Measurements from ENCODE around the gene EPB41L3.
"Not testable (repeated sequence)": the region's sequence is repeated elsewhere in the genome, so short reads cannot be mapped to it uniquely, and the experiment has no call there.

Gene EPB41L3

DNA sequence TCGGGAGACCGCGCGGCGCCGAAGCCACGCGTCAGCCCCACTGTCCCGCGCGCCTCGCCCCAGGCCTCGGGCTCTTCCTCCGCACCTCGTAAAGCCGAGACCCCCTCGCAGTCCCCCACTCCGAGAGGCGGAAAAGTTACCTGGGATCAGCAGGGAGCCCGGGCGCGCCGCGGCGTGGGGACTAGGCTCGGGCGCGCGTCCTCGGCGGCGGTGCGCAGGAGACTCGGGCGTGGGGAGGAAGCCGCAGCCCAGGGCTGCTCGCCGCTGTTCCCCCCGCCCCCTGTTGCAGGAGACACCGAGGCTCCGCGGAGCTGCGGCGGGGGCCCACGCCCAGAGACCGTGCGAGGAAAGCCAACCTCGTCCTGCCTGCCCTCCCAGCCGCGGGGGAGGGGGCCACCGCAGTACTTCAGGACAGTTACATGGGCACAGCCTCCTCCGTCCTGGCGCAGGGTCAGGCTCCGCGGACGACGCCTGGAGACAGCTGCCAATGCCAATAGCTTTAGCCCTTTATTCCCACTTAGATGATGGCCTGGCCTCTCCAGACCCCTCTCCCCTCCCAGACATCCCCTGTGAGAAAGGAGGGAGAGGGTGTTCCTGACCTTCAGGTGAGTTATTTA lies at the start of gene EPB41L3:
EPB41L3 (minus strand) TSS at position 225 of the 617 bp plus-strand sequence. CDS start 54,814 bp downstream, outside the sequence.
- no peak for DNase-seq

DNA sequence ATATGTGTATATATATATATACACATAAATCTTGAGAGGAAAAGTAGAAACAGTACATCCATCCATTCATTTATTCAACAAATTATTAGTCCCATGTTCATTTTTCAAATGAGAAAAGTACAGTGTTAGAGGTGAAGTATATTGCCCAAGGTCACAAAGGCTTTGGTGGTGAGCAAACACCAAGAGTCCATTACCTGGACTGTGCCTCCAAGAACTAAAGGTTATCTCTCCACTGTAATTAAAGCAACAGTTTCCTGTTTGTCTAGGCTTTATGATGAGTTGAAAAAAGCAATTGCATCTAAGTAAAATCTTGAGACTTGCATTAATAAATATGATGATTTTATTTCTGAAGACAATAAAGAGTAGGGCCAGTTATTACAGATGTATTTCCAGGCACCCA lies 44.7 kb upstream of the EPB41L3 start:
- no peak for DNase-seq

DNA sequence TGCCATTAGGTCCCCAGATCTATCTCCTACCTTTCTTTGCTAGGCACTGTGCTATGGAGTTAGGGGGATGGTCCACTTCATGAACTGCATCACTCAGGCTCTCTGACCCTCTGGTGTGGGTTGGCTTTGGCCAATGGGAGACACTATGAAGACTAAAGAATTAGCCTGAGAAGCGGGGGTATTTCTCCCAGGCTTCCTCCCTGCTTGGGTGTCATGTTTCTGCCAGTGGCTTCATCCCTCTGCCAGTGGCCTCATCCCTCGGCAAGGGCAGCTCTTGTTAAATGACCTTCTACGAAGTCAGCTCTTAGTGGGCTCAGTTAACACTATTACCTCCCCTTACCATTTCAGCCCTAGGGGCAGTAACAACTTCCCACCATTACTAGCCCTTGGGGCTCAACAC lies 41.9 kb upstream of the EPB41L3 start:
- DNase-seq, result no peak

DNA sequence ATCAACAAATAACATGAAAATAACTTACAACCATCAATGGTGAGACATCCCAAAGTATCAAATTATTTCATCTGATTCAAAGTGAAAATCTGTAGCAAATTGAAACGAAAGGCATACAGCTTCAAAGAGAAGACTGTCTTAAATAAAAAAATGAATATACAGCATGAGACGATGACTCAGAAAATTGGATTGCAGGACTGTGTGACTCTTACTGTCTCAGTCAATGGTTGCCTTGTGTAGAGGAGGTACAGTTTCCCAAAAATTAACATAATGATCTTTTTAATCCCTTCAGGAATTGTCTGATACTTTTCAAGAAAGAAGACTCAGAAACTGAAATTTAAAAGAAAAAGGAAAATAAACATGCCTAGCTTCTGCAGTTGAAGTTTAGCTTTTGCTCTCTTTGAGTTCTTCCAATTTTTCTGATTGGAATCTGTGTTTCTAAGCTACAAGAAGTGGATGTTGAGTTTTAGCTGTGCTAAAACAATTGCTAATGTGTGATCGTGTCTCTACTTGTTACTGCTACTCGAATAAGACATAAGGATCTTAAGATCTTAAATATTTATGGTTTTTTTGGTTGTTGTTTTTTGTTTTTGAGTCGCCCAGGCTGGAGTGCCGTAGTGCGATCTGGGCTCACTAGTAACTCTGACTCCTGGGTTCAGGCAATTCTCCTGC lies 41.1 kb upstream of the EPB41L3 start:
- no peak for DNase-seq

DNA sequence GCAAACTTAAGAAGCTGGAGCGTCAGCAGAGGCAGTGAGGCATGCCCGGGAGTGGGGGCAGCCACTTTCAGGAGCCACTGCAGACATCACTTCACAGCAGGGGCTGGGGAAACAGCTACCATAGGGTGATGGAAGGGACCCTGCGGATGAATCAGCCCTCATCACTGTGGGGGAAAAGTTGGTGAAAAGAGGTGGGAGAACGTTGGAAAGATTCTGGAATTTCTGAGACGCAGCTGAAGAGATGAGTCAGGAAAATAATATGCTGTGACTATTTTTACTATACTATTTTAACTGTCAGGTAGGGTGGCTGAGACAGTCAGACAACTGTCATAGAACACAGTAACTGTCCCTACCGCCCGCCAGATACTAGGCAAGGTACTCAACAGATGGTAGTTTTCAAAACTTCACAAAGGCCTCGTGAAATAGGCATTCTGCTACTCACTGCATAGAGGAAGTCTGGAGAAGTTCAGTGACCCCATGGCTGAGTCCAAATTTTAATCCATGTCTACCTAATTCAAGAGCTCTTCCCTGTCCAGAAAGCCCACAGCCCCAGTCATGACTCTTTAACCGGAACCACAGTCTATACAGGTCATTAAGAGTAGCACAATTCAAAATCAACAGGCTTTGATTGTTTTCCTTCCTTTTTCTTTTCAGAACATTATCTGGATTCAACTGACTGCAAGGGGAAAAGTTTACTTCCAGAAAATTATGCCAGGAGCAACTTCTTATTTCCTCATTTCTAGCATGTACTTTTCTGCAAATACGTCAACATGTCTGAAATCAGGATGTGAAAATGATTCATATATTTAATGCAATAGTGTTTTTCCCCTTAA lies 39.3 kb upstream of the EPB41L3 start:
- DNase-seq, result peak; percentile 15

DNA sequence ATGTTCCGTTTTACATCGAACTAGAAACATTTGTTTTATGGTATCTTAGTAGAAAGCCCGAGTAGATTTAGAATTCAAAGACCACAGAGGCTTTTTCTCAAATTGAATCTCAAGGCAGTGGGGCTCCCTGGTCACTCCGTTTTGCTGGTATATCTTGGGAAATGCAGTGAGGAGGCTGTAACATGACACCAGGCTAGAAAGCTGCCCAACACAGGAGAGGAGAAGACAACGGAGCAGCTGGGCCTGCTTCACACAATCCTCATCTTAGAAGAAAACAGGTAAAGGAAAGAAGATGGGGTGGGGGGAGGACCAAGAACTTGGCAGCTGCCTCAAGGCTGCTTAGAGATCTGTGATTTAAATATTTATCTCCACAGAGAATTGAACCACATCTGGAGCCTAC lies 38.3 kb upstream of the EPB41L3 start:
- DNase-seq, result peak; percentile 8

DNA sequence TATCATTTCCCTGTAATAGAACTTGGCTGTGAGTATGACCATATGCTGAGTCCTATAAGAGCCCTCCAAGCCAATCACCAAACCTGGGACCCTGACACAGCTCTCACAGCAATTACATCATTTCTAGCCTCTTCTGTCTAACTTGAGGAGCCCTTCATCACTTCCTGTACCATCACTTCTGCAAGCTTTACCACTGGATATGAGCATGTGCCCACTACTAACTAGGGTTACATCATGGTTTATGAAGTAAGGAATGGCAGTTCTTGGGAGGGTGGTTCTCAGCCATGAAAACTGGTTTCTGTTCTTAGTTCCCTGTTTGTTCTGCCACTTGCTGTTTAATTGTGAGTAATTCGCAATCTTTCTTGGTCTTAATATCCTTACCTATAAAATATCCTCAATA lies 31.0 kb upstream of the EPB41L3 start:
- DNase-seq, result no peak

DNA sequence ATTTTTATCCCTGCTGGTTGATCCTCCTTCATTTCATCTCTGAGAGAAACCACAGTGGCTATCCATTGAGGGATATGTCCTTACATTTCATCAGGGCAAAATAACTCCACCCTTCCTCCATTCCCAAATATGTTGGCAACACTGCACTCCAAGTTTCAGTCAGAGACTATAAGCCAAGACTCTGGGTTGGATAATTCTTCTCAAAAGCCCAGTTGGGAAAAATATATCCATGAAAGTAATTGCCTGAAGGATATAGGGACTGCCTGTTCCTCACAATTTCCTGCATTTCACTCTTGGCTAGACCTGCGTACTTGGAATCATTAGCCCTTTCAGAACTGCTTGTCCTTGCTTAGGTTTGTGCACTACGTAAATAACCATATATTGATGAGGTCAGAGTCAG lies 27.9 kb upstream of the EPB41L3 start:
- no peak for DNase-seq

DNA sequence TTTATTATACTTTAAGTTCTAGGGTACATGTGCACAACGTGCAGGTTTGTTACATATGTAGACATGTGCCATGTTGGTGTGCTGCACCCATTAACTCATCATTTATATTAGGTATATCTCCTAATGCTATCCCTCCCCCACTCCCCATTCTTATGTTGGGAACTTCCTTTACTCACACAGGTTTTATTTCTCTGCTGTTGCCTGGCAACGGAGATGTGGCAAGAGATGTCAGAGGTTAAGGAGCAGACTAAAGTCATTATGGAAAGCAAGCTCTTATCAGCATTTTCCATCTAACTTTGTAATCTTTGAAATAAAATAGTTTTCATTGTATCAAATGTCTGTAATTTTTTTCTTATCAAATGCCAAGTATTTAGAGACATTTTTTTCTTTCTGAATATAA lies 26.8 kb upstream of the EPB41L3 start:
- DNase-seq, result not testable (repeated sequence)

DNA sequence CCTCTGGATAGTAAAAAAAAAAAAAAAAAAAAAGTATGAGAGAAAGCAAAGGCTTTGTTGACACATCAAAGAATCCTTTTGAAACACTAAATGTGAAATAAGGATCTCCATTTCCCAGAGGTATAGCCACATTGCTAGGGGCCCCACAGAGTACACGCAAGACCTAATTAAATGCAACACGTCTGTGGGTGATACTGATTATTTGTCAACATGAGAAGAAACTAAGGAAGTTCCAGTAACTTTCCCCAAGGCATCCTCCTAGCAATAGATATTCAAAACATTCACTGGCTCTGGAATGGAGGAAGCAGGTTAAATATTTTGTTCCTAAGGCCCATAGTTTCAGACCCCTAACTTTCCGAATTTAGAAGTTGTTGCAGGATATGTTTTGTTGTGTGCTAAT lies 24.6 kb upstream of the EPB41L3 start:
- no peak for DNase-seq

DNA sequence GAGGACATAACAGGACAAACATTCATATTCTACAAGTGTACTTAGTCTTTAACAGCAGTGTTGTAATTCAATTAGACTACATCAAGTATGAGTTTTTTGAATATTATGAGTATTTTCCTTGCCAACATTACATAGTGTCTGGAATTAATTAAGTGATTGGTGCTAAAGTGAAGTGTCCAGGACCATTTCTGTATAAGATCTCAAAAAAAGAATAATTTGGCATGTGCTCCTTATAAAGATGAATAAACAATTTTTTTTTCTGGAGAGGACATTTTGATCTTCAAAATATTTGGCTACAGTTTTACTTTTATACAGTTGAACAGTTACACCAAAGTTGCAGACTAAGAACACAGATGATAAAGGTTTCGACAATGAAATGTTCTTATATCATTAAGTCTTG lies 15.1 kb upstream of the EPB41L3 start:
- no peak for DNase-seq

DNA sequence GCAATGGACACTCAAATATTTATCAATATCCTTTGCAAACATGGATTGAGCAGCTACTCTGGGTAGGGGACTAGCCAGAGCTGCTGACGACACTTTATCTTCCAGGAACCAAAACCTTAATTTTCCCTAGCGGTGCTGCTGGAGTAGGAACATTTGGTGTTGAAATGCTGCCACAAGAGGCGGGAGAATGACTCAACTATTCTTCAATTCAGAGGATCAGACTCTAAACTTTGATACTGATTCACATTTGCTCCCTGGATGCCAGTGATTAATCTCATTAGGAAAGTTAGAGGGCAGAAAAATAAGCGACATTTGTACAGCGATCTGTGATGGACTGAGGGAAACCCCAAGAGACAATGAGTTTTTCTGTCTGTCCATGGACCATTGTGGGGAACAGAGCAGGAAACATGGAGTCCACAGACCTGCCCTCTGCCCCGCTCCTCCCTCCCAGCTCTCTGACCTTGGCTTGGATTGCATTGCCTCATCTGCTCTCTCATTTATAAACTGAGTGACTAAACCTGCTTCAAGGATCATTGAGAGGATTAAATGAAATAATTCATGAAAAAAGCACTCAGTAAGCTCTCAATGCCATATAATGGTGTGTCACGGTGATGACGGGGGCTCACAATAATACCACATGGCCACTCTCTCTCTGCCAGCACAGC lies 12.6 kb upstream of the EPB41L3 start:
- DNase-seq, result no peak

DNA sequence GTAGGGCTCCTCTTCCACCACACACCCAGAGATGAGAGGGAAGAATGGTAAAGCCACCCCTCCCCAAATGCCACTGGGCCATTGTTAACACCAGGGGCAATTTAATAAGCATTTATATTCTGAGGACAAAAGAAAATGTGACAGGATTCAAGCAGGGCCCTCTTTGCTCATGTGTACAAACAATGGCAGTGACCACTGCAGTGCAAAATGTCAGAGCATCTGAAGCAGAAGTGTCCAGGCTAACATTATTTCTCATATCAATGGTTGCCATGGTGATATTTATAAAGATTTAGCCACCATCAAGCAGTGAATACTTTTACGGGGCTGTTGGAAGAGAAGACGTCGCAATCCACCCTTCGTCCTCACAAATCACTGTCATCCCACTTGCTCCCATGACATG lies 10.8 kb upstream of the EPB41L3 start:
- DNase-seq, result no peak

DNA sequence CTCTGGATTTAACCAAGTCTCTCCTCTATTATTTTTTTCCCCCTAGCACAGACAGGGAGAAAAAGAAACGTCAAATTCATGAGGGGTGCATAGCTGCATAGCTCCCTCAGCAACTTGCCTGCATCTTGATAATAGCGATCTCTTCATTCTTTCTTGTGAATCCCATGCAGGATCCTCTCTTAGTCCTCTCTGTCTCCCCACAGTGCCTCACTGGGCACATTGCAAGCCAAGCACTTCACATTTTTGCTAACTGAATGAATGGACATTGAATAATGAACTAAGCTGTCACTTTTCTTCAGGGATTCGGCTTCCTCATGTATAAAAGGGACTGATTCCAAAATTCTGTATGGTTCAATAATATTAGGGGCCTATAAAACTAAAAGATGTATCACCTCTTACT lies 2.9 kb upstream of the EPB41L3 start:
- DNase-seq, result no peak

DNA sequence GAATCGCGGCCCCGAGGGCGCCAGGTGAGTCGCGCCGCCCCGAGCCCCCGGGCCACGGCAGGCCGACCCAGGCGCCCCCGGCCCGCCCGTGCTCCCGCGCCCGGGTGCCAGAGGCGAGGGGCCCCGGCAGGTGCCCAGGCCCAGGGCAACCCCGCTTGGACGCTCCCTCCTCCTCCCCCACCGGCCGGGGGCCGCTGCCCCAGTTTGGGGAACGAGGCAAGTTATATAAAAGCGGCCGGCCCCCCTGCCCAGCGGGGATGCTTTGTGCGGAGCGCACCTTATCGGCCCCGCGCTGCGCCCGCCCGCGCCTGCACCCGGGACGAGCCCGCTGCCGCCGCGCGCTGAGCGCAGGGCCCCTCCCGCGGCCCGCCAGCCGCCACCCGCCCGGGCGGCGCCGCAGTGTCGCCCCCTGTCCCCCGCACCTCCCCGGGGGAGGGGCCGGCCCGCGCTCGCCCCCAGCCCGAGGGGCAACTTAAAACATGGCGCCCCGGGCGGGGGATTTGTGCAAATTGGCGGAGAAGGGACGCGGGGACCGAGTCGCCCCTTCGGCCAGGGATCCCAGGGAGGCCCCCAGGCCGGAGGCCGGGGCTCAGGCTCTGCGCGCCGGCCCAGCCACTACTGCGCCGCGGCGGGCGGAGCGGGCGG lies 639 bp downstream of the EPB41L3 start:
- DNase-seq, result no peak

DNA sequence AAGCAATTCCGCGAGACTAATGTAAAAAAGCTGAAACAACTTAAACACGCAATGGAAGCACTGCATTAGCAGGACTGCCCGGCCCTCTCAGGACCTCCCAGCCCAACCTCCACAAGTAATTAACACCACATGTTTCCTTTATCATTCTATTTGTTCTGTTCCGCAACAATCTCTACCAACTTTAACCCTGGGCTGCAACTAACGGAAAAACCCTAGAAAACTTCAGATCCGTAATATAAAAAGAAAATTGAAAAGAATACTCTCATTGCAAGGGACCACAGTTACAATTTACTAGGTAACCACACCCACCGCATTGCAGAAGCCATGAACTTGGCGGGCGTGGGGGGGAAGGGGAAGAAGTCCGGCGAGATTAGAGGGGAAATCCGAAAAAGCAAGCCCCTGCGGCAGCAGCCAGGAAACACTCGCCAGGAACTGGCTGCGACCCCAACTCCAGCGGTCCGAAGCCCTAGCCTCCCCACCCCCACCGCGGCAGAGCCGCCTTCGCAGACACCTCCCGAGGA lies 1.2 kb downstream of the EPB41L3 start:
- DNase-seq, result no peak

DNA sequence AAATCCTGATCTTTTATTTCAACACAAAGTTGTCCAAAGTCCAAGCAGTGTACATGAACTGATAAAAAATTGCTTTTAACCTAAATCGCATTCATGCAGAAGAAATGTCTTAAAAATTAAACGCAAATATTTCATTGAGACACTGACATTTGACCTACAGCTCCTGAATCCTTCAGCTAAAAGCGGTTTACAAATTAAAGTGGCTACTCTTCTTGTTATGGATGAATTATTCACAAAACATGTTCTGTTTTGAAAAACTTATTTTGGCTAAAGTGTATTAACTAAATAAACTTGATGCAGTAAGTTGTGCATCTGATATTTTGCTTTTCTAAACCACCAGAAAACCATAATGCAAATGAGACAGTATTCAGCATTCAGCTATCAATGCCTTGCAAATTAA lies 2.2 kb downstream of the EPB41L3 start:
- no peak for DNase-seq

DNA sequence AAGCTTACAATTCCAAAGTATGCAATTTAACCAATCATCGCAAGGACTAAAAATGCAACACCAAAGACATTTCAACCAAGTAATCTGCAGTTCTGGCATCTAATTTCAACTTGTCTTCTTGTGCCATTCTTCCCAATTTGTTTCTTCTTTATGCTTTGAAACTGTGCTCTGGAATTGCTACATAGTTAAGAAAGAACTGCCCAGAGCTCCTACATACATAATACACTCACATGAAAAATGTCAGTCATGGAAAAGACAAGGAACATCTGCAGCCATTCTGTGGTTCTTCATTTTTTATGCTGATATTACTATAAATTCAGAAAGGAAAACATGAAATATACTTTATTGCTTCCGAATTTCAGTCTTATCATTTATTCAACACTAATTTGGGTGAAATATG lies 4.4 kb downstream of the EPB41L3 start:
- no peak for DNase-seq

DNA sequence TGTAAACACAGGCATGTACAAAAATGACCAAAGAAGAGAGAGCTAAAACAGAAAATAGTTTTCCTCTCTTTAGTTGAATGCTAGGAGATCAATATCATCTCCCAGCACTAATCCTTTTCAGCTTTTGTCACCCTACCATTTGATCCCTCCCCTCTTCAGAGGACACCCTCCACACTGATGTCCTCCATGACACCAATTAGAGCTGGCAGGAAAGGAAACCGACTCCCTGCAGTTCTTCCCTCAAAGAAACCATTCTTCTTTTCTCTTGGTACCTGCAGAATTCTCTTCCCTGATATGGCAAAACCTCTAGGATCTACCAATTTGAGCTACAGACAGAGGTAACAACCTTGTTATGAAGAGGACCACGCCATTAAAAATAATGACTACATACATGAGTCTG lies 5.3 kb downstream of the EPB41L3 start:
- no peak for DNase-seq

DNA sequence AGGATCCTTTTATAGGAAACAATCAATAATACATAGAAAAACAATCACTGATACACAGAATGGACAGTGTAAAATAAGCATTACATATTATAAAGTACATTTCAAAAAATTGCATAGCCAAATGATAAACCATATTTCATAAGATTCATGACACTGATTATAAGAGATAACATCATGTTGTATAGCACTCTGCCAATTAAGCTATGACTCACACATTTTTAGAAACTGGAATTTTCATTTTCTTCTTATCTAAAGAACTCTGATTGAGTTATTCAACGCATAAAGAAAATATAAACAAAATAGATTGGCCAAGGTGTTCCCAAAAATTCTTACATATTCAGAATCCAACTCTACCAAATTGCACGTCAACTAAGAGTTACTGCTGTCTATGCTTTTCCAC lies 5.9 kb downstream of the EPB41L3 start:
- DNase-seq, result no peak

DNA sequence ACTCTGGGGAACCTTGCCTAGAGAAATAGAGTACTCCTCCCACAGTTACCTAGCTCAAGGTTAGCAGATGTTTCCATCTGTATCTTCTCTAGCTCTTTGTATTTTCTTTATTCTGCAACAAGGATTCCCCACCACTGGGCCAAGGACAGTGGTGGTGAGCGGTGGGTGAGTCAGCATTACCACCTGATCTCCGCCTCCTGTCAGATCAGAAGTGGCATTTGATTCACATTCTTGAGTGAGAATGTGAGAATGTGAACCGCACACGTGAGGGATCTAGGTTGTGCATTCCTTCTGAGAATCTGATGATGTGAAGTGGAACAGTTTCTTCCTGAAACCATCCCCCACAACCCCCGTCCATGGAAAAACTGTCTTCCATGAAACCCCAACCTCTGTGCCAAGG lies 9.0 kb downstream of the EPB41L3 start:
- no peak for DNase-seq

DNA sequence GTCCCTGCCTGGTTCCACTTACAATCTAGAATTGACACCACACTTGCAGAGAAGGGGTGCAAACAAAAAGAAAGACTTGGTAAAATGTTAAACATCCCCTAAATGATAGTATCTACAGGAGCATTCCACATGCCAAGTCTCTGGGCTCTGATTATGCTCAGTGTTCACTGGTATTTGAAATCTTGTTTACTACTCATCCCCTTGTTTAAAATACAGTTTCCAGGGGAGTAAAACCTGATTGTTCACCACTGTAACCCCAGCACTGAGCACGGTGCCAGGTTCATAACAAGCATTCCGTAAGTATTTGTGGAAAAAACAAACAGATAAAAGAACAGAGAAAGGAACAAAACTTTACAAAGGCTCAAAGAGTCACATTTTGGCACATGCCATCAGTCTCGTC lies 11.7 kb downstream of the EPB41L3 start:
- DNase-seq, result no peak

All from T1000 (cell line).